ENCODE data around the gene ANKRD61.

Gene ANKRD61

GRCh38 chr7:6026820-6027311 lies 4.3 kb upstream of the ANKRD61 start:
- no peak overlapping the region for H2BK120ac ChIP-seq (ENCODE audit: low read depth, low read length)
- WGBS, result 96% methylated on average over 12 of the region's 12 CpGs
- H3K4me2 ChIP-seq (ENCODE audit: low read length, poor library complexity, severe bottlenecking), result no peak overlapping the region
- H3K9me3 ChIP-seq (ENCODE audit: control insufficient read depth, low read length), result no peaks in the 10 kb centered on the region
- no peak for DNase-seq
- no peak overlapping the region for H3K27ac ChIP-seq (ENCODE audit: low read length, poor library complexity, severe bottlenecking)
- no peak overlapping the region for H3K4ac ChIP-seq (ENCODE audit: low read depth in 1 of 2, low read length in 2 of 2)
- no peak overlapping the region for H2BK15ac ChIP-seq (ENCODE audit: low read depth, poor library complexity, severe bottlenecking)
- H2BK5ac ChIP-seq (ENCODE audit: low read depth, low read length, poor library complexity, severe bottlenecking), result no peak overlapping the region
- peaks cover 41% of the 10 kb centered on the region for H3K79me1 ChIP-seq (replicated peaks; ENCODE audit: low read length, poor library complexity, severe bottlenecking)
- no peak overlapping the region for H3K23ac ChIP-seq (ENCODE audit: low read length in 2 of 2)
- H3K4me3 ChIP-seq (ENCODE audit: insufficient read depth in 1 of 2, low read depth in 1 of 2, low read length in 2 of 2), result peak overlapping the region in 1 of 2 experiments; percentile 39
- H3K18ac ChIP-seq (ENCODE audit: low read depth in 1 of 2, low read length in 2 of 2), result no peak overlapping the region
- H4K91ac ChIP-seq (ENCODE audit: low read length), result peak overlapping the region; percentile 47
- peak overlapping the region; percentile 53 for H4K8ac ChIP-seq (ENCODE audit: low read length)
- no peak overlapping the region for H3K14ac ChIP-seq (ENCODE audit: low read length in 2 of 2)
- no peaks in the 10 kb centered on the region for H3K27me3 ChIP-seq (ENCODE audit: control insufficient read depth in 1 of 2, insufficient read depth in 1 of 2, low read length in 2 of 2)
- no peak overlapping the region for H2AFZ ChIP-seq (ENCODE audit: low read depth, low read length)
- H3K4me1 ChIP-seq (ENCODE audit: control insufficient read depth, insufficient read depth, low read depth, low read length), result peaks cover 4% of the 10 kb centered on the region
- no peak overlapping the region for H3K9ac ChIP-seq (ENCODE audit: low read length)
- H2AK5ac ChIP-seq (ENCODE audit: low read length, severe bottlenecking), result no peak overlapping the region
- H2BK12ac ChIP-seq (ENCODE audit: low read length in 2 of 2), result no peak overlapping the region
- H3K36me3 ChIP-seq (ENCODE audit: control insufficient read depth in 1 of 2, insufficient read depth in 2 of 2, low read depth in 1 of 2, low read length in 2 of 2), result peaks cover 73 to 93% of the 10 kb centered on the region in 2 experiments

- Histone ChIP-seq H2BK15ac (ENCODE audit: low read depth, poor library complexity, severe bottlenecking) (no peak overlapping the region), H3K4me3 (ENCODE audit: insufficient read depth in 1 of 2, low read depth in 1 of 2, low read length in 2 of 2) (no peak overlapping the region)
- no peak for DNase-seq
These were observed 3.3 kb upstream of the ANKRD61 start for GRCh38 chr7:6027806-6028365.

GRCh38 chr7:6028563-6028962 lies 2.6 kb upstream of the ANKRD61 start:
- no peak overlapping the region for H2BK5ac ChIP-seq (ENCODE audit: low read depth, low read length, poor library complexity, severe bottlenecking)
- no peak overlapping the region for H3K27ac ChIP-seq (ENCODE audit: low read length, poor library complexity, severe bottlenecking)

More at GRCh38 chr7:6027806-6028365, 3.3 kb upstream of the ANKRD61 start:
- no peak overlapping the region for H3K4me2 ChIP-seq (ENCODE audit: low read length, poor library complexity, severe bottlenecking)
- no peak overlapping the region for H4K8ac ChIP-seq (ENCODE audit: low read length)
- no CpG with 5 or more reads among the region's 1 CpG for whole genome bisulfite sequencing
- no peaks in the 10 kb centered on the region for H3K9me3 ChIP-seq (ENCODE audit: control insufficient read depth, low read length)
- no peak overlapping the region for H2BK120ac ChIP-seq (ENCODE audit: low read depth, low read length)
- H3K4ac ChIP-seq (ENCODE audit: low read depth in 1 of 2, low read length in 2 of 2), result no peak overlapping the region
- peaks cover 68 to 91% of the 10 kb centered on the region in 2 experiments for H3K36me3 ChIP-seq (ENCODE audit: control insufficient read depth in 1 of 2, insufficient read depth in 2 of 2, low read depth in 1 of 2, low read length in 2 of 2)
- H3K18ac ChIP-seq (ENCODE audit: low read depth in 1 of 2, low read length in 2 of 2), result no peak overlapping the region
- no peak overlapping the region for H2AFZ ChIP-seq (ENCODE audit: low read depth, low read length)
- H3K9ac ChIP-seq (ENCODE audit: low read length), result no peak overlapping the region
- peaks cover 44% of the 10 kb centered on the region for H3K79me1 ChIP-seq (replicated peaks; ENCODE audit: low read length, poor library complexity, severe bottlenecking)
- H3K27ac ChIP-seq (ENCODE audit: low read length, poor library complexity, severe bottlenecking), result no peak overlapping the region
- H2AK5ac ChIP-seq (ENCODE audit: low read length, severe bottlenecking), result no peak overlapping the region
- H3K4me1 ChIP-seq (ENCODE audit: control insufficient read depth, insufficient read depth, low read depth, low read length), result peaks cover 4% of the 10 kb centered on the region
- H2BK12ac ChIP-seq (ENCODE audit: low read length in 2 of 2), result no peak overlapping the region
- no peak overlapping the region for H3K14ac ChIP-seq (ENCODE audit: low read length in 2 of 2)
- H4K91ac ChIP-seq (ENCODE audit: low read length), result no peak overlapping the region
- no peak overlapping the region for H2BK5ac ChIP-seq (ENCODE audit: low read depth, low read length, poor library complexity, severe bottlenecking)
- no peak overlapping the region for H3K23ac ChIP-seq (ENCODE audit: low read length in 2 of 2)
- H3K27me3 ChIP-seq (ENCODE audit: control insufficient read depth in 1 of 2, insufficient read depth in 1 of 2, low read length in 2 of 2), result no peaks in the 10 kb centered on the region

GRCh38 chr7:6031567-6031966 lies 391 bp downstream of the ANKRD61 start:
- no peak overlapping the region for H3K27ac ChIP-seq (ENCODE audit: low read length, poor library complexity, severe bottlenecking)
- H3K9ac ChIP-seq (ENCODE audit: low read length), result no peak overlapping the region
- DNase-seq, result no peak
- no peaks in the 10 kb centered on the region for H3K9me3 ChIP-seq (ENCODE audit: control insufficient read depth, low read length)
- H2AFZ ChIP-seq (ENCODE audit: low read depth, low read length), result no peak overlapping the region
- H2BK15ac ChIP-seq (ENCODE audit: low read depth, poor library complexity, severe bottlenecking), result no peak overlapping the region
- H4K91ac ChIP-seq (ENCODE audit: low read length), result no peak overlapping the region
- H3K23ac ChIP-seq (ENCODE audit: low read length in 2 of 2), result no peak overlapping the region
- no peaks in the 10 kb centered on the region for H3K4me1 ChIP-seq (ENCODE audit: control insufficient read depth, insufficient read depth, low read depth, low read length)
- no peak overlapping the region for H3K18ac ChIP-seq (ENCODE audit: low read depth in 1 of 2, low read length in 2 of 2)
- H2AK5ac ChIP-seq (ENCODE audit: low read length, severe bottlenecking), result no peak overlapping the region
- no peak overlapping the region for H2BK5ac ChIP-seq (ENCODE audit: low read depth, low read length, poor library complexity, severe bottlenecking)
- H2BK120ac ChIP-seq (ENCODE audit: low read depth, low read length), result no peak overlapping the region
- peaks cover 41% of the 10 kb centered on the region for H3K79me1 ChIP-seq (replicated peaks; ENCODE audit: low read length, poor library complexity, severe bottlenecking)
- H2BK12ac ChIP-seq (ENCODE audit: low read length in 2 of 2), result no peak overlapping the region
- peaks cover 65 to 88% of the 10 kb centered on the region in 2 experiments for H3K36me3 ChIP-seq (ENCODE audit: control insufficient read depth in 1 of 2, insufficient read depth in 2 of 2, low read depth in 1 of 2, low read length in 2 of 2)
- H4K8ac ChIP-seq (ENCODE audit: low read length), result no peak overlapping the region
- no peak overlapping the region for H3K4ac ChIP-seq (ENCODE audit: low read depth in 1 of 2, low read length in 2 of 2)
- H3K4me3 ChIP-seq (ENCODE audit: insufficient read depth in 1 of 2, low read depth in 1 of 2, low read length in 2 of 2), result no peak overlapping the region
- WGBS, result 96% methylated on average over 3 of the region's 3 CpGs
- H3K14ac ChIP-seq (ENCODE audit: low read length in 2 of 2), result no peak overlapping the region
- H3K4me2 ChIP-seq (ENCODE audit: low read length, poor library complexity, severe bottlenecking), result no peak overlapping the region
- H3K27me3 ChIP-seq (ENCODE audit: control insufficient read depth in 1 of 2, insufficient read depth in 1 of 2, low read length in 2 of 2), result no peaks in the 10 kb centered on the region

More at GRCh38 chr7:6028563-6028962, 2.6 kb upstream of the ANKRD61 start:
- Histone ChIP-seq H3K9ac (ENCODE audit: low read length) (no peak overlapping the region), H3K4me1 (ENCODE audit: control insufficient read depth, insufficient read depth, low read depth, low read length) (peaks cover 4% of the 10 kb centered on the region), H3K14ac (ENCODE audit: low read length in 2 of 2) (no peak overlapping the region), H3K4me3 (ENCODE audit: insufficient read depth in 1 of 2, low read depth in 1 of 2, low read length in 2 of 2) (no peak overlapping the region), H4K91ac (ENCODE audit: low read length) (no peak overlapping the region), H3K23ac (ENCODE audit: low read length in 2 of 2) (no peak overlapping the region), H3K9me3 (ENCODE audit: control insufficient read depth, low read length) (no peaks in the 10 kb centered on the region), H3K36me3 (ENCODE audit: control insufficient read depth in 1 of 2, insufficient read depth in 2 of 2, low read depth in 1 of 2, low read length in 2 of 2) (peaks cover 64 to 90% of the 10 kb centered on the region in 2 experiments), H2BK15ac (ENCODE audit: low read depth, poor library complexity, severe bottlenecking) (no peak overlapping the region), H4K8ac (ENCODE audit: low read length) (no peak overlapping the region), H2BK120ac (ENCODE audit: low read depth, low read length) (no peak overlapping the region), H2AK5ac (ENCODE audit: low read length, severe bottlenecking) (no peak overlapping the region), H3K4ac (ENCODE audit: low read depth in 1 of 2, low read length in 2 of 2) (no peak overlapping the region), H3K79me1 (replicated peaks; ENCODE audit: low read length, poor library complexity, severe bottlenecking) (peaks cover 40% of the 10 kb centered on the region), H3K4me2 (ENCODE audit: low read length, poor library complexity, severe bottlenecking) (no peak overlapping the region), H2AFZ (ENCODE audit: low read depth, low read length) (no peak overlapping the region), H3K18ac (ENCODE audit: low read depth in 1 of 2, low read length in 2 of 2) (no peak overlapping the region), H2BK12ac (ENCODE audit: low read length in 2 of 2) (no peak overlapping the region), H3K27me3 (ENCODE audit: control insufficient read depth in 1 of 2, insufficient read depth in 1 of 2, low read length in 2 of 2) (no peaks in the 10 kb centered on the region)
- DNase-seq, result no peak
- 97% methylated on average over 4 of the region's 5 CpGs for WGBS

Data from mesenchymal stem cell (in vitro differentiated cells and primary cell).